ENCODE data around the gene DIAPH2. TPM values are rescaled to one million over a fixed set of nuclear protein-coding genes. Genes with fewer than 3 reads are reported as not detected.
"Not testable (repeated sequence)": the region's sequence is repeated elsewhere in the genome, so short reads cannot be mapped to it uniquely, and the experiment has no call there.

Gene DIAPH2
- total RNA-seq, 4 donors from 2014 or later = 11.1 to 26.5 (median 18.7) TPM

DNA sequence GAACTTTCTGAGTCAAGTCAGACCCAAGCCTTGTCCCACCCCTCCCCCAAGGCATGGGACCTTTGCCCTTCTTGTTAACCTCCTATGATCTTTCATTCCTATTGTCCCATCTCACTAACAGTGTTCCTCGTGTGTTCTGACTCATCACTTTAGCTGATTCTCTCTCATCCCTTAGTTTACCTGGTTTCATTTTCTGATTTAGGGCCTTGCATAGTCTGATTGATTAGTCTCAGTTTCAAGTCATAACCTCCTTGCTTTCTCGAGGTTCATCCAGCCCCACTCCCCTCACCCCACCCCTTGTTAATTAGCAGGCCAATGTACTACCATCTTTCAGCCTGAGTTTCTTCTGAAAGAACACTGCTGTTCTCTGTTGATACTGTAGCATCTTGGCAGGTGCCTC lies 716.5 kb downstream of the DIAPH2 start:
- 69 to 84% methylated on average over 2 of the region's 2 CpGs for WGBS, 2 donors
- intact Hi-C loops (cut with DNase I) = no loop called here

DNA sequence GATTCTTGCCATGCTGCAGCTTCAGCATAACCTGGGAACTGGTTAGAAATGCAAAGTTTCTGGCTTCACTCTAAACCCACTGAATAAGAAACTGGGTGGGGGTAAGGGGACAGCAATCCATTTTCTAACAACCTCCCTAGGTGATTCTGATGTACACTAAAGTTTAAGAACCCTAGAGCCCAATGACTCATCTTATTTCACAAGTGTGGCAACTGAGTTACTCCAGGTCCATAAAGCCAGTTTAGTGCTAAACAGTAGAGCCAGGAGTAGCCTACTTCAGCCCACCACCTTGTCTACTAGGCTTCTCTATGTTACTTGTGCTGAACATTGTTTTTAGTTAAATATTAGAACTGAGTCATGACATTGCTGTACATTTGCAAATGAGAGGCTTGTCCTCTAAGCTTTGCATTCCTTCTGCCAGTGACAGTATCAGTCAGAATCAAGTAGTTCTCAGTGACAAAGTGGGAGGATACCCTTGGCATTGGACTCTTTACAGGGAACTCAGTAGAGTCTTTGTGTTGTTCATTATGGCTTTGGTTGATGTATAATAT lies 717.0 kb downstream of the DIAPH2 start:
- Histone ChIP-seq H3K9me3 (no peaks in the 10 kb centered on the region), H3K27ac (no peak overlapping the region), H3K27me3 (peaks cover 2% of the 10 kb centered on the region), H3K36me3 (no peaks in the 10 kb centered on the region), H3K4me1 (no peaks in the 10 kb centered on the region), H3K4me3 (replicated peaks in 1 of 3) (no peak overlapping the region)
- intact Hi-C loops (cut with DNase I) = no loop called here
- no peak for TF ChIP-seq POLR2A (IDR thresholded peaks at IDR 0.05)
- TF ChIP-seq, protein P1, sequence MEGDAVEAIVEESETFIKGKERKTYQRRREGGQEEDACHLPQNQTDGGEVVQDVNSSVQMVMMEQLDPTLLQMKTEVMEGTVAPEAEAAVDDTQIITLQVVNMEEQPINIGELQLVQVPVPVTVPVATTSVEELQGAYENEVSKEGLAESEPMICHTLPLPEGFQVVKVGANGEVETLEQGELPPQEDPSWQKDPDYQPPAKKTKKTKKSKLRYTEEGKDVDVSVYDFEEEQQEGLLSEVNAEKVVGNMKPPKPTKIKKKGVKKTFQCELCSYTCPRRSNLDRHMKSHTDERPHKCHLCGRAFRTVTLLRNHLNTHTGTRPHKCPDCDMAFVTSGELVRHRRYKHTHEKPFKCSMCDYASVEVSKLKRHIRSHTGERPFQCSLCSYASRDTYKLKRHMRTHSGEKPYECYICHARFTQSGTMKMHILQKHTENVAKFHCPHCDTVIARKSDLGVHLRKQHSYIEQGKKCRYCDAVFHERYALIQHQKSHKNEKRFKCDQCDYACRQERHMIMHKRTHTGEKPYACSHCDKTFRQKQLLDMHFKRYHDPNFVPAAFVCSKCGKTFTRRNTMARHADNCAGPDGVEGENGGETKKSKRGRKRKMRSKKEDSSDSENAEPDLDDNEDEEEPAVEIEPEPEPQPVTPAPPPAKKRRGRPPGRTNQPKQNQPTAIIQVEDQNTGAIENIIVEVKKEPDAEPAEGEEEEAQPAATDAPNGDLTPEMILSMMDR (IDR thresholded peaks at IDR 0.05) = no peak
- DNase-seq = no peak

More for the DNA sequence above, 716.5 kb downstream of the DIAPH2 start:
- H3K27ac ChIP-seq = no peak overlapping the region
- no peaks in the 10 kb centered on the region for H3K27me3 ChIP-seq
- no peaks in the 10 kb centered on the region for H3K4me1 ChIP-seq
- H3K9me3 ChIP-seq = no peaks in the 10 kb centered on the region
- DNase-seq = no peak
- no peaks in the 10 kb centered on the region for H3K36me3 ChIP-seq
- no peak overlapping the region for H3K4me3 ChIP-seq (replicated peaks in 1 of 3)
- no peak for TF ChIP-seq POLR2A (IDR thresholded peaks at IDR 0.05)
- TF ChIP-seq, protein P1 (IDR thresholded peaks at IDR 0.05) = no peak

DNA sequence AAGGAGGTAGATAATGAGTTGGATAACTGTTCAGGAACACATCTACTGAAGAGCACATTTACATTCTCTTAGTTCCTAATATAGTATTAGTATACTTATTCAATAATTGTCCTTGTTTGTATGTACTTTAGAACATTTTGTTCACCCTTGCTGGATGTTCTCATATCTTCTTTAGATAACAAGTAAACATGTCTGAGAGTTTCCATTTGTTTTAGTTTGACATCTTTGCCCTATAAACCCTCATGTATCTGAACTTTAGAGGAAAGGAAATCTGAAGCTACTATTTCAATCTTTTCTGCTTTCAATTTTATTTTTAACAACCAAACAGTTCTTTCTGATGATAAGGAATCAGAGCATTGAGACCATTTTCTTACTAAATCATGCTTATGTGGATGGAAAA lies 717.7 kb downstream of the DIAPH2 start:
- intact Hi-C loops (cut with DNase I) = no loop called here
- Histone ChIP-seq H3K27me3 (peaks cover 7% of the 10 kb centered on the region), H3K9me3 (no peaks in the 10 kb centered on the region), H3K4me1 (no peaks in the 10 kb centered on the region), H3K4me3 (replicated peaks in 1 of 3) (no peak overlapping the region), H3K27ac (no peak overlapping the region), H3K36me3 (no peaks in the 10 kb centered on the region)
- DNase-seq = no peak
- TF ChIP-seq, protein P1 (IDR thresholded peaks at IDR 0.05) = no peak
- TF ChIP-seq POLR2A (IDR thresholded peaks at IDR 0.05) = no peak

DNA sequence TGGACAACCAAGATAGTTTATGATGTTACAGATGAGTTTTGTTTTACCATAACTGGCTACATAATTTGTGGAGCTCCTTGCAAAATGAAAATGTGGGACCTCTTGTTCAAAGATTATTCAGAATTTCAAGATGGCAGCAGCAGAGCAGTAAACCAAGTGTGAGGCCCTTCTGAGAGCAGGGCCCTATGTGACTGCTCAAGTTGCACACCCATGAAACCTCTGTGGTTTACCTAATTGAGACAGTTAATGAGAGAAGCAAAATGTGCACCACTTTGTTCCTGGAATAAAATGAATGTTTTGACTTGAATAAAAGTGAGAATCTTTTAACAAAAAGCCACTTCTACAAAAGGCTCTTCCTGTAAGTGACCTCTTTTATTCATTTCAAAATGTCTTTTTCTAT lies 718.3 kb downstream of the DIAPH2 start:
- Histone ChIP-seq H3K4me1 (no peaks in the 10 kb centered on the region), H3K27ac (no peak overlapping the region), H3K27me3 (peaks cover 7% of the 10 kb centered on the region), H3K4me3 (replicated peaks in 1 of 3) (no peak overlapping the region), H3K36me3 (no peaks in the 10 kb centered on the region), H3K9me3 (no peaks in the 10 kb centered on the region)
- TF ChIP-seq, protein P1 (IDR thresholded peaks at IDR 0.05) = no peak
- TF ChIP-seq POLR2A (IDR thresholded peaks at IDR 0.05) = no peak
- DNase-seq = no peak
- intact Hi-C loops (cut with DNase I) = no loop called here

DNA sequence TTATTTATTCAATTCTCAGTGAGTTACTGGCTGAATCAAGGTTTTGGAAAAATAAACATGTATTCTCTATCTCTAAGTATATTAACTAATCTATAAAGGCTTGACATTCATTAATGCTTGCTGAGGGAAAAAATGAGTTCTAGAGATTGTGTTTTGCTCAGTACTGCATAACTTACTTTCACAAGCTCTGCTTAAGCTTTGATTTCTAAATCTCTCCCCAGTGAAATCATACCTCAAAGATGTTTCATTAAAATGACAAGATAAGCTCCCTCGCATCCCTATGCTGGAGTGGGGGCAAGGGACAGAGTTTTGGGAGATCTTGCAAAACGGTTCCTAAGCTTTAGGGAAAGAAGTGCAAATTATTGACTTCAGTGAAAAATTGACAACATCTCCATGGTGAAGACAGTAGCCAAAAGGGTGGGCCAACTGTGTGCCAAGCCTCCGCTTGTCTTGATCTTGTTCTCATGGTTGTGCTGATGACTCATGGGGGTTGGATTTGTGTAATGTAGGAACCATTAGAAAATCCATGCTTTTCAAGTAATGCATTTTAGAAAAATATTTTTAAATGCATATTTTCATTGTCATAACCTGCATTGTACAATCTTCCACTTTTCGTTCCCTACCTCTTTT lies 720.5 kb downstream of the DIAPH2 start:
- no peak overlapping the region for H3K27ac ChIP-seq
- TF ChIP-seq, protein P1 (IDR thresholded peaks at IDR 0.05) = no peak
- TF ChIP-seq POLR2A (IDR thresholded peaks at IDR 0.05) = no peak
- peaks cover 7% of the 10 kb centered on the region for H3K27me3 ChIP-seq
- no peaks in the 10 kb centered on the region for H3K9me3 ChIP-seq
- intact Hi-C loops (cut with DNase I) = no loop called here
- no peaks in the 10 kb centered on the region for H3K36me3 ChIP-seq
- H3K4me3 ChIP-seq (replicated peaks in 1 of 3) = no peak overlapping the region
- DNase-seq = no peak
- WGBS, 2 donors = 83 to 97% methylated on average over 4 of the region's 4 CpGs
- no peaks in the 10 kb centered on the region for H3K4me1 ChIP-seq

DNA sequence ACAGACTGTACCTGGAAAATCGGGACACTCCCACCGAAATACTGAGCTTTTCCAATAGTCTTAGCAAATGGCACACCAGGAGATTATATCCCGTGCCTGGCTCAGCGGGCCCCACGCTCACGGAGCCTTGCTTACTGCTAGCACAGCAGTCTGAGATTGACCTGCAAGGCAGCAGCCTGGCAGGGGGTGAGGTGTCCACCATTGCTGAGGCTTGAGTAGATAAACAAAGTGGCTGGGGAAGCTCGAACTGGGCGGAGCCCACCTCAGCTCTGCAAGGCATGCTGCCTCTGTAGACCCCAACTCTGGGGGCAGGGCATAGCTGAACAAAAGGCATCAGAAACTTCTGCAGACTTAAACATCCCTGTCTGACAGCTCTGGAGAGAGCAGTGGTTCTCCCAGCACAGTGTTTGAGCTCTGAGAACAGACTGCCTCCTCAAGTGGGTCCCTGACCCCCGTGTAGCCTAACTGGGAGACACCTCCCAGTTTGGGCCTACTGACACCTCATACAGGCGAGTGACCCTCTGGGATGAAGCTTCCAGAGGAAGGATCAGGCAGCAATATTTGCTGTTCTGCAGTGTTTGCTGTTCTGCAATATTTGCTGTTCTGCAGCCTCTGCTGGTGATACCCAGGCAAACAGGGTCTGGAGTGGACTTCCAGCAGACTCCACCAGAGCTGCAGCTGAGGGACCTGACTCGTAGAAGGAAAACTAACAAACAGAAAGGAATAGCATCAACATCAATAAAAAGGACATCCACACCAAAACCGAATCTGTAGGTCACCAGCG lies 725.2 kb downstream of the DIAPH2 start:
- H3K4me1 ChIP-seq; H3K36me3 ChIP-seq; H3K27me3 ChIP-seq; H3K4me3 ChIP-seq (replicated peaks in 1 of 3); intact Hi-C loops (cut with DNase I); DNase-seq; H3K9me3 ChIP-seq; H3K27ac ChIP-seq: not testable (repeated sequence)
- WGBS, 2 donors = 97 to 98% methylated on average over 9 to 12 of the region's 13 CpGs
